Activated gamma-delta T cell treated with anti-CD3 and anti-CD28 coated beads, Interleukin-2, amount 50 U/mL, for 16 hours (primary cell): ENCODE results near the gene PTPRE.

Source experiments
- DNase-seq: peaks from one replicate; pipeline ENCODE4 v3.0.0-alpha.2; 2020; ENCODE audit warnings: low read depth

PTPRE gene

DNA sequence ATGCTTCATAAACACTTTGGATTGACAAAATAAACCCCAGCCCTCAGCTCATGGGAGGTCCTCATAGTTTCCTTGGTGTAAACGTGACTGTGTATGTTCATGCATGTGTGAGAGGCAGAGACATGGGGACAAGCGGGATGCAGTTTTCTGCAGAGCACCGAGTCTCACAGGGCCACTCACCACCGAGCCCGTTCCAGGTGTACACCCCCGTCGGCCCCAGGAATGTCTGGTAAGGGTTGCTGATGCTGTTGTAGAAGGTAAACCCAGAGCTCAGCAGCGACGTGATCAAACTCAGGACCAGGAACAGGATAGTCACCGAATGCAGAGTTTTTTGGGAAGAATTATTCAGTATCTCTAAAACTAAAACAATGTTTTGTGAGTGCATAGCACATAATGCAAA, 23.4 kb upstream of the PTPRE start:
- no peak for DNase-seq

DNA sequence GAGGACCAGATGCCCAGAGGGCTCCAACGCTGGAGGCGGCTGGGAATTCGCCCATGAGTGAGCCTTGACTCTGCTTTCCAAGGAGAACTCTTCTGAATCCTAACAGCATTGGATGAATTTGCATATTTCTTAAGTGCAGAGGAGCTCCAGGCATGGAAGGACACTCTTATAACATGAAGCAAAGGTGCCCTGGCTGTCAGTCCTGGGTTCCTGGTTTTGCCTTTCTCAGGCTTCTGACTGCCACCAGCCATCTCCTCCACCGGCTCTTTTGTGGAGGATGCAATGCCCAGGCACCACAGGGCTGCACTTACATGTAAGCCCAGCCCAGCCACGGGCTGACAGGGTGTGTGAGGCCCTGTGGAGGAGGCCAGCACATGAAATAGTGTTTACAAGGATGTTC, 22.4 kb upstream of the PTPRE start:
- no peak for DNase-seq

DNA sequence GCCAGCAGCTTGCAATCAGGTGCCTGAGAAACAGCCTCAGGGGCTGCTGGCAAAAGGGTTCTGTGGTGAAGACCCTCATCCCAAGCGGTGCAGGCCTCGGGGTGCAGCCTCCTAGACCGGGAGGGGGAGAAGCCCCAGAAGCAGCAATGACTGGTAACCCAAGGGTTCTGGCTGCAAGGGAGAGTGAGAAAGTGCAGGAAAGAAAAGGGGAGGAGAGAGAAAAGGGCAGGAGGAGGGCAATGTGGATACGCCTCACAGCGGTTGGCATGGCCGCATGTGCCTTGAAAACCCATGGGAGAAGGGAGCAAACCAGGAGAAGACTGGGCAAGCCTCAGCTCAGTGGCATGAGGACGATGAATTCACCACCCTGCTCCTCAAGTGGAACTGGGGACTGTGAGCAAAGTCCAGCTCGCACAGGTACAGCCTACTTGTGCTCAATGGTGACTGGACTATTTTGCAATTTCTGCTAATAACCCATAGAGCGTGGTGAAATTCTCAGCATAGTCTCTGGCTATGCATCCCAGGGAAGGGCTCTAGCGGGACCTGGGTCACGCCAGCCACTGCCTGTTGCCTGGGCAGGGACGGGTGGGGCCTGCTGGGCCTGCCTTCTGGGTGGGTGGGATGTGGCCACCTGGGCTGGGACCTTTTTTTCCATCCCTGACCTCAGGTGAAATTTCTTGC, 20.4 kb upstream of the PTPRE start:
- no peak for DNase-seq

DNA sequence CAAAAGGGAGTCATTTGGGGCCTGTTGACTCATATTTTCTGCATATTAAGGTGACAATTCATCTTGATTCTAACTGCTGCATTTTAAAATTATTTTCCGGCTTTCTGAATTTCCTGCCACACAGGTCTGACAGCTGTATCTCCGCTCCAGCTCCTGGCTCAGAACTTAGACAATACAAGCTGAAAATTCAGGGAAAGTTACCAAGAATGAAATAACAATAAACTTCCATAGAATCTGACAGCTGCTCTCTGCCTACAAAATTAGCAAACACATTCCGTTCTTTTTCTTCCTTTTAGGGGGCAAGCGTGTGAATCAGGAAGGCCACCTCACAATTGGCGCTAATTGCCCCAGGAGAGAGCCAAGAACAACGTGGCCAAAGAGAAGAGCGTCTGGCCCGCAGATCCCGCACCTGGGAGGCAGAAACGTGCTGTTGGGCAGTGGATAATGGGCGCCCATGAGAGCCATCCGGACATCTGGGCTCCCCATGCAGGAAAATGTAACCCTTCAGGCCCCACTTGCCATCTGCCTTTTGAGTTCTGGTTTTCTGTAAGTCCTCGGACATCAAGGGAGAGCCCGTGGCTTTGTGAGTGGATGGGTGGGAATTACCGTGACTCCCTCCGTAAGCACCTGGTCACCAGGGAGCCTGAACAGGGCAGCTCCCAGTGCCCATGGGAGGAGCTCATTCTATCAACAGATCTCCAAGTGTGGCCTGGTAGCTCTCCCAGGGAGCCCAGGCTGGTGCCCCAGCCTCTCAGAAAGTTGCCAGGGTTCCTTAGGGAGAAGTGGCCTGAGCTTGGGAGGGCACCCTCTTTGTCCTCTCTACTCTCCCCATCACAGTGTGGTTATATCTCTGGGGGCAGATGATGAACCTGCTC, 19.1 kb upstream of the PTPRE start:
- DNase-seq: no peak

DNA sequence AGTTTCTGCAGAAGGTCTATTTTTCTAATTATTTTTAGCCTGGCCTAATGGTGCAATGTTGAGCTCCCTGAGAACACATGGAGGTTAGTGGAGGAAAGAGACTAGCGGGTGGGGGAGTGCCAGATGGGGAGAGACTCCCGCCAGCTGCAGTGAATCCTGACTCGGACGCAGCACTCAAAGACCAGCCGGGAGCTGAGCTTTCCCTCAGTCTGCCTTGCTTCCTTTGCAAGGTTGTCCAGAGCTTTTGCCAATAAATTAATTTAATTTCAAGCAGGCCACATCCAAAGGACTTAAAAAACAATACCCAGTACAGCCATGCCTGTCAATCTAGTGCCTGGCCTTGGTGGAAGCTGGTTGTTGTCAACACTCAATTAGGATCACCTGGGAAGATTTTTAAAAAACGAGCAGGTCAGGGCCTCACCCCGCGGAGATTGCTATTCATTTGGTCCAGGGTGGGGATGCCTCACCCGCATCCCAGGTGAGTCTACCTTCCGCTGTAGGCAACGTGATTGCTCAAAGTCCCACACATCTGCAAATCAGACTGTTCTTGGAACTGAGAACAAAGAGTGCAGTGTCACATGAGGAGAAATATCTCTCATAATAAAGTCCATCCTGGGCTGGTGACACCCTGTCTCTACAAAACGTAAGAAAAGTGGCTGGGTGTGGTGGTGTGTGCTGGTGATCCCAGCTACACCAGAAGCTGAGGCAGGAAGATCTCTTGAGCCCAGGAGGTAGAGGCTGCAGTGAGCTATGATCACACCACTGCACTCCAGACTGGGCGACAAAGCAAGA, 18.2 kb upstream of the PTPRE start:
- no peak for DNase-seq

DNA sequence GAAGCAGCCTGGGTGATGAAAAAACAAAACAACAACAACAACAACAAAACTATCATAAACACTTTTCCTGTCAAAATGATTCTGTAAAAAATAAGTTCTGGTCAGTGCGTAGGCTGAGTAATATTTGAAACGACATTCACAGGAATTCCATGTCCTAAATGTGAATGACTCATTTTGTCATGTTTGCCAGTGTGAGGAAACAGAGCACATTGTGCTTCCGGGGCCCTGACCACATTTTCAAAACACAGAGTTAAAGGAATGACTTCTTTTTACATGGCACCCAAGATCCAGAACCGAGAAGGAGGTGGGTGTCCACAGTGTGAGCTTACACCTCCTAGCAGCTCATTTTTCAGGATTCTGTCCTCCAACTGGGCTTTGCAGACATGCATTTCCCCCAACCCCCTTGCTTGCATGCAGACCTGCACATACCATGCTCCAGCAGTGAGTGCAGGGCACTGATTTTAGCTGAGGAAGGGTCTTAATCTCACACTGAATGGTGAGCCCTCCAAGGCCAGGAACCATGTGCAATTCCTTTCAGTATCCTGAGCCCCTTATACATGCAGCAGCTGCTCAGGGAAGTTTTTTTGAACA, 17.2 kb upstream of the PTPRE start:
- no peak for DNase-seq

DNA sequence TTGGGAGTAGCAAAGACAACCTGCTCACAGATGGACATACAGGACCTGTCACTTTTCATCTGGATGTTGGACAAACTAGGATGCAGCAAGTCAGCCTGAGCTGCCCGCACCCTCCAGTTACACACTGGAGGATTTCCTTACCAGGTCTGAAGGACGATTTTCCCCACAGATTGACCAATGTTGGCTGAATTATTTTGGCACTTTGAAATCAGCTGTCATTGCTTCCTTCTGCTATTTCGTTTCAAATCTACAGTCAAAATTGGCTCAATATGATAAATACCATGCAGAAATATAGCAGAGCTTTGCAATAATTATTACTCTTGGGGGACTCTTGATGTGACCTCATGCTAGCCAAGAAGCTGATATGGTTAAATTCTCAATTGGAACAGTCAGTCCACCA, 16.7 kb upstream of the PTPRE start:
- no peak for DNase-seq

DNA sequence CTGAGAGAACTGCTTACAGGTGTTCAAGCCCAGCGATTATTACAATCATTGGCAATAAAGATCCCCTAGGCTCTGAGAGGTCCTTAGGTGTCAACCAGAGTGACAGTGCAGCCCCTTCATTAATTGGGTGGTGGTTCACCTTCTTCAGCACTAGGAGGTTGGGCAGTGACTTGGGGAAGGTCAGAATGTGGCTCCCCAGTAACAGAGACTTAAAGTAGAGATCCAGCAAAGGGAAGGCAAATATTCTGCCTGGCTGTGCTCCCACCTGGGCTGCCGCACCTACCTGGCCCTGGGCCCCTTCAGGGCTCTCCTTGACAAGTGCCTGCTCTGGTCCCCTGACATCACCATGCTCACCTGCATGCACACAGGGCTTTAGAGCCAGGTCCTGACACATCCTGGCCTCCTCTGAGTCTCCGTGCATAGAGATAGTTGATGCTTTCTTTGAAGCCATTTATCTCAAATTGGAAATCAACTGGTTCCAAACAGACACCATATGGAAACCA, 16.0 kb upstream of the PTPRE start:
- no peak for DNase-seq

DNA sequence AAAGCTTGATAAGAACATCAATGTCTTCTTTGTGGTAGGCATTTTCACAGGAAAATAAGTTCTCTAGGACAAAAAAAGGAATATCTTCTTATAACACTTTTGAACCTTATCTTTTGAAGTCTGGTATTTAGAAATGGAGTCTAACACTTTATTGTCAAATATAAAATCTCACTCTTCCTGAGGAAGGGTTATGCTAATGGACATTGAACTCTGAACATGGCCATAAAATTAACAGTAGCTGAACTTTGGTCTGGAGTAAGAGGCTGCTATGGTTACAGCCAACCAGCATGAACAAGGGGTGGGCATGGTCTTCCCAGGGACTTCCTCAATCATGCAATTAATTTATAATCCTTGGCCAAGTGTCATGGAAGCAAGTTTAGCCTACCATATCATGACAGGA, 14.2 kb upstream of the PTPRE start, which contains the start of gene CLRN3:
TSS of gene CLRN3 (minus strand) at position 199 of the 400 bp plus-strand sequence. CDS start at position 42, 157 bp downstream.
- DNase-seq: no peak

DNA sequence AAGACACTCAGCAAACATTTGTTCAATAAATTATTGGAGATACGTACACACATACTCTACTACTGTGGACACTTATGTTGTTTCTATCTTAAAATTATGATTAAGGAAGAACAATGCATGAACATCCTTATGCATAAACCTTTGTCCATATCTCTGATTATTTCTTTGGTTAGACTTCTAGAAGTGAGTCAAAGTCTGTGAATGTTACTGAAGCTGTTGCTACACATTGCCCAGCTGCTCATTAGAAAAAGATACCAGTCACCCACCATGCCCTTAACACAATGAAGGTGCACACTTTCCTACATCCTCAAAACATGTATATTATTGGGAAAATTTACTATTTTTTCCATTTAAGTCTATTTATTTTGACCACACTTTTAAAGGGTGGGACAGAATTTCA, 12.8 kb upstream of the PTPRE start:
- no peak for DNase-seq

DNA sequence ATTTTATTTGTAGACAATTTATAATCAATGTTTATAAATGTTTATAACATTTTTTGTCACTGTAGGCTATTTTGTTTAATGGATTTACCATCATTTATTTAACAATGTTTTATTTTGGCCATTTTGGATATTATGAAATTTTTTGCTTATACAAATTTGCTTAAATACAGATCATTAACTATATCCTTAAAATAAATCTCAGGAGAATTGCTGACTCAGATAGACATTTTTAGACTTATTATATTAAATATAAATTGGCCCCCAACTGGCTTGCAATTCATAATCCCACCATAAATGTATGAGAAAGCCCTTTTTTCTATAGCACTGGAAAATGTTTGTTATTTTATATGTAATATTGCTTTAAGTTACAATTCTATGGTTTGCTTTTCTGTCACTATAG, 10.3 kb upstream of the PTPRE start:
- no peak for DNase-seq

DNA sequence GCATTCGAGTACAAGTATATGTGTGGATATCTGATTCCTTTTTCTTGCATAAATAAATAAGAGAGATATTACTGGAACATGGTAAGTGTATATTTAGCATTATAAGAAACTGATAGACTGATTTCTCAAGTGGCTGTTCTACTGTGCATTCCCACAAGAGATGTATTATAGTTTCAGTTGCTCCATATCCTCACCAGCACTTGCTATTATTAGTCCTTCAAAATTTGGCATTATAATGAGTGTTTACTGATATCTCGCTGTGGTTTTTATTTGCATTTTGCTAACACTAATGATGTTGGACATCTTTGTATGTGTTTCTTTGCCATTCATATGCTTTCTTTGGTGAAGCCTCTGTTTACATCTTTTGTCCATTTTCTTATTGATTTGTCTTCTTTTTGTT, 9.7 kb upstream of the PTPRE start:
- DNase-seq: no peak

DNA sequence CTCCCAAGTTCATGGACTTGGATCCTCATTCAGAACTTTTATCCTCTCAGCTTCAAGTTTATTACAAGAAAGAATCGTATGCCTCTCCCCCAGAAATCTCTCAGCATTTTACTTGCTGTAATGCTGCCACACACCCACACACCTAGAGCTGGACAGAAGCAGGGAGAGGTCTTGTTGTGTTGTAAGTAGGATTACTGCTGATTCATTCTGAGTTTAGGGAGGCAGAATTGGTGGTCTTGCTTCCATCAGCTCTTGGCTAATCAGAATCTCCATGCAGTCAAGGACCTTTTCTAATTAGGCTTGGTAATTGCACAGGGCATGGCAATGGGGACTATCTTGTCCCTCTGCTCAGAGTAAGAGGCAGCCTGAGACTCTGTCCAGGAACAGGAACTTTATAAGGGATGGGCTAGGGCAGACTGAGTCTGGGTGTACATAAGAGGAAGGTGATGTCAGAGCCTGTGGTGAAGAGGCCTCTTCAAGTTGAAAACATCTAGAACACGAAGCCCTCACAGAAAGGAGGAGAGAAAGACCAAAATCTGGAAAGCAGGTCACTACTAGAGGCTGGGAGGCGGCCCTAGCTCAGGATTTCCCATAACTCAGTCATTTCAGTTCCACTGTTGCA, 7.0 kb upstream of the PTPRE start:
- DNase-seq: no peak

DNA sequence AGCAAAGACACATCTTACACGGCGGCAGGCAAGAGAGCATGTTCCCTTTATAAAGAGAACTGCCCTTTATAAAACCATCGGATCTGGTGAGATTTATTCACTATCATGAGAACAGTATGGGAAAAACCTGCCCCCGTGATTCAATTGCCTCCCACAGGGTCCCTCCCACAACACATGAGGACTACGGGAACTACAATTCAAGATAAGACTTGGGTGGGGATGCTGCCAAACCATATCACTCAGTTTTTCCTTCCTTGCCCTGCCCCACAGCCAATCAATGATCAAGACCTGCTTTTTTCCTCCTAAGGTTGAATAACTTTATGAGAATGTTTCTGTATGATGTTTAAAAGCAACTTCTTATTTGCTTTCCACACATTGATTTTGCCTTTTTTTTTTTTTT, 3.1 kb upstream of the PTPRE start:
- DNase-seq: no peak

DNA sequence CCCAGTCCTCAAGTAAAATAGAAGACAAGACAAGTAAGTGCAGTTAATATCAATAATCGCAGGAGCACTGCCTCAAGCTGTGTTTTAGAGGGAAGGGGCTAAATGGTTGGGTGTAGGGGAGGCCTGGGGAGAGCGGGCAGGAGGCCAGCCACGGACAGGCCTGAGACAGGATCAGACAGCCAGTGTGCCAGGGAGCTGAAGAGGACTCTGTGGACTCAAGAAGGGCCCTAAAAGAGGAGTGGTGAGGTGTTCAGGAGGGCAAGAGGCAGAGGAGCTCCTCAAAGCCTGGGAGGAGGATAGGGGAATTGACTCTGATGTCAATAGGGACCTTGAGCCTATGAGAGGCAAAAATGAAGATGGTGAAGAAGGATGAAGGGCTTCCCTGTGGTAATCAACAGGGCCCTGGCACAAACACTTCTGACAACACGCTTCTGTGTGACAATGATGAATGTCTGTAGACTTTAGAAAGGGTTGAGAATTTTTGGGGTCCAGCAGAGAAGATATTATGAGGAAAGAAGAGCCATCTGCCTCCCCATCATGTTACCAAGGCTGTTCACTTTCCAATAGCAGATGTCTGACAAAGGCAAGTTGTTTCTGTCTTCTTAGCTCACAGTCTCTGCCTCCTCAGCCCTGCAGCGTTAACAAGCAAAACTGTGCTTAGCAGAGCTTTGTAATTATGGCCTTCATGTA, 2.4 kb upstream of the PTPRE start:
- no peak for DNase-seq

DNA sequence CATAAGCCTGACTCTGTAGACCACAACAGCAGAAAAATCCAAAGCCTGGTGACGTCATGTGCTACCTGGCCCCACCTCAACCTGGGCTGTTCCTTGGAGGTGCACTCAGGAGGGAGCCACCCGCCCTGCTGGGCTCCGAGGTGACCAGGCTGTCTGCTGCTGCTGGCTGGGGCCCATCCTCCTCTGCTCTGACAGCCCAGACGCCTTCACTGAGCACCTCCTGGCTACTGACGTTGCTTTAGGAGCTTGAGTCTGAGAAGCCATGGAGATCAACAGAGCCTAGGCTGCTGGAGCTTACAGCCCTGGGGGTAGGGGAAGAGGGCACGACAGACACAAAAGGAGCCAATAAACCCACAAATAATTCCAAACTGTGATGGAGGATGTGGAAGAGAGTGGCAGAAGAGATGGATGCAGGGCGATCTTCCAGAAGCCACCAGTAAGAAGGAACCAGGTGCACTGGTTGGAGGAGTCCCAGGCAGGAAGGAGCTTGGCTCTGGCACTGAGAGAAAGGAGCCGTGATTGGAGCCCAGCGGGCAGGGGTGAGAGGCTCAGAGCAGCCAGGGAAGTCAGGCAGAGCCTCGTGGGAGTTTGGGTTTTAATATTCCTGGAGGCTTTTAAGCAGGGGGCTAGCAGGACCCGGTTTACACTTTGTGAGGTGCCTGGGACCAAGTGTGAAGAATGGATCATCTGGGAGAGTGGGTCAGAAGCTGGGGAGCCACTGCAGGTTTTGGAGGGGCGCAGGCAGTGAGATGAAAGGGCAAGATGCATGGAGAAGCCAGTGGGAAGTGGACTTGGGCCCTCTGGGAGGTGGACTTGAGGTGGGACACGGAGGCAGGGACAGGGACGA, 1.7 kb upstream of the PTPRE start:
- DNase-seq: no peak

DNA sequence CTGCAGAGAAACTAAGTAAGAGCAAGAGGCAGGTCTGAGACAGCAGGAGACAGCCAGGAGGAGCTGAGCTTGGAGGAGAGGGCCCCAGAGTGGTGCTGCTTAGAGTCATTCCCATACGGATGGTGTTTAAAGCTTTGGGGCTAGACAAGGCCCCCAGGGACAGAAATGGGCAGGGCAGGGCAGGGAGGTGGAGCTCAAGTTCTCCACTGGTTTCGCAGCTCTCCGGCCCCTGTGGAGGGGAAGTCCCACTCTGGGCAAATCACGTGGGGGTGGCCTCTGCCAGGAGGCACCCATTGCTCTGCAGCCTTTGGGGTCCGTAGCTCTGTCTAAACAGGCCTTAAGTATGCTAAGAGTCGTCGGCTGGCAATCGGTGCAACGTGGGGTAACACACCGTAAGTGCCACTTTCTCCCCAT, 1.0 kb upstream of the PTPRE start:
- no peak for DNase-seq

DNA sequence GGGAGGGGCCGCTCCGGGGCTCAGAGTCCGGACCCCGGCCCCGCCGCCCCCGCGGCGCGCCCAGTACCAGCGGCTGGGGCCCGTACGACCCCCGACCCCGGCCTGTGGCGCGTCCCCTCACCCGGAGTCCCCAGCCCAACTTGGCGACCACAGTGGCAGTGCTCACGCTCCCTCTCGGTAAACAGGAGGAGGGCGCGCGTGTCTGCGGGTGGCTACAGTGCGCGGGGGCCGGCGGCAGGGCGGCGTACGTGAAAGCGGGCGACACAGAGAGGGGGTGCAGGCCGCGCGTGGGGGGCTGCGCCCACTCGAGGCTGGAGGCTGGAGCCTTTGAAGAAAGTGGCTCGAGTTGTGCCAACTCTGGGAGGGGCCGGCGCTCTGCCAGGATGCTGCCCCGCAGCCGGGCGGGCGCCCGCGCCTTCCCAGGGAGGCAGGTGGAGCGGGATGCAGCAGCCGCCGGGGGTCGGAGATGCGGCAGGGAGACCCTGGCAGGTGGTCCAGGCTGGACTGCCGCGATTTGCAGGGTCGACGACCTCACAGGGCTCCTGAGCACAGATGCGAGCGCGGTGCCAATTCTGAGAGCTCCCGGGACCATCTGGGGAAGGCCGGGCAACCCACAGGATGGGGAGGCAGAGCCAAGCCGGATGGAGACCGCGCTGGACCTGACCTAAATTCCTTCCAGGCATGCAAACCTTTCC, 655 bp downstream of the PTPRE start:
- DNase-seq: no peak
